IMR-90 (cell line): ENCODE data around the gene TNPO1. TPM values are rescaled to one million over a fixed set of nuclear protein-coding genes. Genes with fewer than 3 reads are reported as not detected.
A peak's percentile ranks its signal among the peaks of the same experiment; 100 is the strongest.

Source experiments
- ATAC-seq: fragments of 200-7000 bp; cut with Tn5 transposase; 2 replicates; pipeline ENCODE4 v1.9.1; 2020; ENCODE audit warnings: low read depth, mild to moderate bottlenecking, moderate library complexity
- BruUV-seq: library from RNA; stranded (reverse); fragments of 400-500 nt; replicated peaks from 2 replicates; lab custom pipeline; 2021; lab: Mats Ljungman, UMichigan
- CTCF ChIA-PET: fragments of 300-600 bp; formaldehyde crosslinking; extraction: SDS; loops from one replicate; lab custom pipeline; 2021; ENCODE audit warnings: antibody characterized with exemption; lab: Yijun Ruan, JAX
- POLR2A ChIA-PET: fragments of 300-600 bp; sonication (Branson Sonifier 250); formaldehyde crosslinking; loops from one replicate; lab custom pipeline; 2022; ENCODE audit warnings: antibody characterized with exemption; ENCODE audit not compliant: unreplicated experiment; lab: Charles Lee
- DNase-seq: peaks from one replicate; pipeline ENCODE4 v3.0.0; 2013
- H2AFZ ChIP-seq: replicated peaks from 2 replicates; pipeline ENCODE3; 2013; ENCODE audit warnings: low read length, mild to moderate bottlenecking; ENCODE audit not compliant: poor library complexity
- H2AK5ac ChIP-seq: 2 replicates; pipeline ENCODE4 v1.6.1; 2013; ENCODE audit warnings: low read depth, low read length, inconsistent platforms
- H2AK9ac ChIP-seq: replicated peaks from 2 replicates; pipeline ENCODE3; 2013; ENCODE audit warnings: mild to moderate bottlenecking, low read depth, low read length, moderate library complexity; ENCODE audit not compliant: poor library complexity
- H2BK120ac ChIP-seq: 2 replicates; pipeline ENCODE4 v1.6.1; 2013; ENCODE audit warnings: low read depth, low read length, inconsistent platforms
- H2BK15ac ChIP-seq: 3 replicates; pipeline ENCODE4 v1.6.1; 2013; ENCODE audit warnings: low read depth, low read length, inconsistent platforms
- H2BK20ac ChIP-seq: 2 replicates; pipeline ENCODE4 v1.6.1; 2013; ENCODE audit warnings: low read depth, mild to moderate bottlenecking, inconsistent platforms, low read length, moderate library complexity
- H2BK5ac ChIP-seq: 2 replicates; pipeline ENCODE4 v1.6.1; 2013; ENCODE audit warnings: mild to moderate bottlenecking, low read depth, low read length, inconsistent platforms; ENCODE audit not compliant: poor library complexity, severe bottlenecking
- H3K14ac ChIP-seq: replicated peaks from 2 replicates; pipeline ENCODE4 v1.6.1; 2013; ENCODE audit warnings: low read depth, low read length, inconsistent platforms
- H3K18ac ChIP-seq: 2 replicates; pipeline ENCODE4 v1.6.1; 2013; ENCODE audit warnings: low read depth, low read length, control low read depth
- H3K23ac ChIP-seq: 2 replicates; pipeline ENCODE4 v1.6.1; 2013; ENCODE audit warnings: low read depth, low read length, inconsistent platforms
- H3K27ac ChIP-seq: 2 replicates; pipeline ENCODE4 v1.5.1; 2013; ENCODE audit warnings: mild to moderate bottlenecking, control low read depth, low read length; ENCODE audit not compliant: insufficient read depth
- H3K27me3 ChIP-seq: 2 replicates; pipeline ENCODE4 v1.6.1; 2013; ENCODE audit warnings: low read length; ENCODE audit not compliant: control insufficient read depth, insufficient read depth
- H3K36me3 ChIP-seq: 2 replicates; pipeline ENCODE4 v1.6.1; 2013; ENCODE audit warnings: low read length, mixed read lengths; ENCODE audit not compliant: control insufficient read depth, insufficient read depth
- H3K4ac ChIP-seq: 2 replicates; pipeline ENCODE4 v1.6.1; 2013; ENCODE audit warnings: low read depth, low read length, inconsistent platforms
- H3K4me1 ChIP-seq: 2 replicates; pipeline ENCODE4 v1.6.1; 2013; ENCODE audit warnings: low read length, mixed read lengths; ENCODE audit not compliant: control insufficient read depth, insufficient read depth
- H3K4me2 ChIP-seq: 2 replicates; pipeline ENCODE4 v1.6.1; 2013; ENCODE audit warnings: low read depth, mild to moderate bottlenecking, control low read depth, low read length, moderate library complexity
- H3K4me3 ChIP-seq: 2 replicates; pipeline ENCODE4 v1.5.1; 2013; ENCODE audit warnings: low read depth, mild to moderate bottlenecking, control low read depth, low read length, moderate library complexity; ENCODE audit not compliant: insufficient read depth
- H3K56ac ChIP-seq: 2 replicates; pipeline ENCODE4 v1.6.1; 2013; ENCODE audit warnings: low read length, inconsistent platforms; ENCODE audit not compliant: insufficient read depth; ENCODE audit errors: extremely low read depth
- H3K79me1 ChIP-seq, 2 experiments: 2 replicates each; pipeline ENCODE4 v1.6.1; 2013; ENCODE audit warnings: low read length in 2 of 2, inconsistent platforms in 1 of 2, low read depth in 1 of 2
- H3K9ac ChIP-seq: 2 replicates; pipeline ENCODE4 v1.6.1; 2013; ENCODE audit warnings: low read depth, low read length, control low read depth
- H3K9me1 ChIP-seq: 2 replicates; pipeline ENCODE4 v1.6.1; 2013; ENCODE audit warnings: low read length, inconsistent platforms; ENCODE audit not compliant: insufficient read depth
- H3K9me3 ChIP-seq: 2 replicates; pipeline ENCODE4 v1.6.1; 2013; ENCODE audit warnings: low read length; ENCODE audit not compliant: control insufficient read depth, insufficient read depth
- H4K20me1 ChIP-seq: 2 replicates; pipeline ENCODE4 v1.6.1; 2013; ENCODE audit warnings: low read length, inconsistent platforms; ENCODE audit not compliant: insufficient read depth
- H4K5ac ChIP-seq: 2 replicates; pipeline ENCODE4 v1.6.1; 2013; ENCODE audit warnings: mild to moderate bottlenecking, low read depth, low read length, control low read depth
- H4K8ac ChIP-seq, 2 experiments: 2 replicates each; pipeline ENCODE4 v1.6.1; 2013; ENCODE audit warnings: low read depth in 2 of 2, low read length in 2 of 2, control low read depth in 1 of 2, inconsistent platforms in 1 of 2
- H4K91ac ChIP-seq: 2 replicates; pipeline ENCODE4 v1.6.1; 2013; ENCODE audit warnings: low read depth, low read length, inconsistent platforms; ENCODE audit not compliant: insufficient read depth
- BHLHE40 ChIP-seq: fragments of 150-350 bp; IDR thresholded peaks from 2 replicates; pipeline ENCODE4 v1.6.1; 2016; ENCODE audit warnings: mild to moderate bottlenecking, low read depth, low read length
- CEBPB ChIP-seq: IDR thresholded peaks from 2 replicates; pipeline ENCODE4 v1.6.1; 2012; ENCODE audit warnings: low read depth, low read length, improper control_type of control experiment
- CTCF ChIP-seq: conservative IDR thresholded peaks from 2 replicates; pipeline ENCODE4 v1.5.1; 2012; ENCODE audit warnings: mild to moderate bottlenecking, low read depth, low read length, improper control_type of control experiment
- ELK1 ChIP-seq: fragments of 150-350 bp; IDR thresholded peaks from 2 replicates; pipeline ENCODE4 v1.6.1; 2016; ENCODE audit warnings: low read depth, mild to moderate bottlenecking, low read length, moderate library complexity, borderline replicate concordance
- FOS ChIP-seq: fragments of 150-350 bp; IDR thresholded peaks from 2 replicates; pipeline ENCODE4 v1.6.1; 2016; ENCODE audit warnings: low read depth, low read length
- MAFK ChIP-seq: IDR thresholded peaks from 2 replicates; pipeline ENCODE4 v1.6.1; 2012; ENCODE audit warnings: low read depth, low read length, improper control_type of control experiment
- NFE2L2 ChIP-seq: fragments of 150-350 bp; IDR thresholded peaks from 2 replicates; pipeline ENCODE4 v1.6.1; 2016; ENCODE audit warnings: low read depth, mild to moderate bottlenecking, low read length
- RAD21 ChIP-seq: IDR thresholded peaks from 2 replicates; pipeline ENCODE4 v1.6.1; 2012; ENCODE audit warnings: low read length, improper control_type of control experiment
- SMC3 ChIP-seq: fragments of 150-350 bp; IDR thresholded peaks from 2 replicates; pipeline ENCODE4 v1.6.1; 2016; ENCODE audit warnings: low read depth, mild to moderate bottlenecking, antibody characterized with exemption, low read length, moderate library complexity
- whole genome bisulfite sequencing, 2 experiments: methylation state at CpG; one replicate each; pipeline versions ENCODE4 v1.1.5 to v1.1.7; 2013; ENCODE audit warnings: missing lambda C conversion rate in 2 of 2; ENCODE audit not compliant: insufficient read length in 1 of 2; ENCODE audit errors: extremely low coverage in 2 of 2; 5-methylcytosine and 5-hydroxymethylcytosine counted together
- dilution Hi-C: fragments of 300-500 bp; cut with HindIII; formaldehyde crosslinking; loops from one replicate; pipeline ENCODE4 v1.14.3; 2018; ENCODE audit warnings: low sequenced_read_pairs; ENCODE audit not compliant: unreplicated experiment
- in situ Hi-C: fragments of 300-500 bp; cut with MboI; formaldehyde crosslinking; loops from 3 replicates; pipeline ENCODE4 v1.14.3; 2019; ENCODE audit warnings: low sequenced_read_pairs, inconsistent platforms, mixed read lengths
- intact Hi-C: fragments of 100-400 bp; cut with micrococcal nuclease; formaldehyde crosslinking; loops from 2 replicates; pipeline ENCODE4 v1.10.0; 2022
- polyA plus RNA-seq, 3 experiments: library from polyadenylated mRNA; depleted of rRNA; stranded (reverse); fragments of >200 nt; gene quantifications; 2 replicates each; pipeline ENCODE4 v1.2.3, GENCODE V29; 2012; ENCODE audit warnings: low replicate concordance in 1 of 3
- total RNA-seq: library from RNA; depleted of rRNA; stranded (reverse); fragments of >200 nt; gene quantifications from 2 replicates; pipeline ENCODE4 v1.2.3, GENCODE V29; 2012

Gene TNPO1
- total and polyA plus RNA-seq, 2 of the 4 experiments (the other 2 are of a cell fraction): 45.5 to 400 TPM

GRCh38 chr5:72955143-72955767 is 138.8 kb downstream of the TNPO1 start:
- in situ Hi-C loops (no loop called here), intact Hi-C loops (loop anchor here (2.0 to 5.0 kb wide), 3 partner anchors 262 to 497 kb away; no protein-coding TSS in a partner anchor), dilution Hi-C loops (no loop called here)
- Histone ChIP-seq H2BK20ac (peak overlapping the region; percentile 11; the same call in 1 of the 2 replicates), H2AK9ac (peak overlapping the region; percentile 93), H3K36me3 (peaks cover 3% of the 10 kb centered on the region), H3K4me2 (peak overlapping the region; percentile 93), H3K9ac (peak overlapping the region; percentile 84), H4K5ac (peak overlapping the region; percentile 96), H2BK120ac (peak overlapping the region; percentile 79), H2AFZ (peak overlapping the region; percentile 96), H3K79me1 (peaks cover 3 to 23% of the 10 kb centered on the region in 2 experiments; a peak in 2 of 4 replicates), H3K27ac (peak overlapping the region; percentile 96), H3K18ac (peak overlapping the region; percentile 92), H3K9me1 (peaks cover 8% of the 10 kb centered on the region), H3K14ac (peak overlapping the region; percentile 90), H4K8ac (peak overlapping the region; percentile 70 to 95), H3K4me1 (peaks cover 13% of the 10 kb centered on the region), H2BK5ac (peak overlapping the region; percentile 93), H3K56ac (peak overlapping the region; percentile 92), H2BK15ac (peak overlapping the region; percentile 26; the same call in 1 of the 3 replicates), H3K4ac (peak overlapping the region; percentile 95), H3K9me3 (no peaks in the 10 kb centered on the region), H2AK5ac (peak overlapping the region; percentile 65), H4K20me1 (peaks cover 5% of the 10 kb centered on the region; the same call in 1 of the 2 replicates), H3K23ac (peak overlapping the region; percentile 95), H3K4me3 (peak overlapping the region; percentile 81), H3K27me3 (no peaks in the 10 kb centered on the region), H4K91ac (peak overlapping the region; percentile 93)
- no peak for DNase-seq
- CTCF ChIA-PET: no interaction called here
- POLR2A ChIA-PET: interaction anchor here (1.2 kb wide), 1 partner anchor 11 kb away, joined by 4 read pairs; no protein-coding TSS in a partner anchor
- TSS peak; percentile 77 for BruUV-seq
- TF ChIP-seq RAD21 (no peak), CEBPB (no peak), NFE2L2 (no peak), ELK1 (no peak), CTCF (no peak), FOS (no peak), SMC3 (no peak), MAFK (no peak), BHLHE40 (no peak)
- WGBS, 2 experiments: 0% methylated on average over 17 of the region's 33 CpGs; no CpG with 5 or more reads in 1 of the 2 experiments
- peak; percentile 33 for ATAC-seq
